Spinal cord (tissue), 10 donors: ENCODE results near the gene AKR1B15. TPM values are rescaled to one million over a fixed set of nuclear protein-coding genes. Genes with fewer than 3 reads are reported as not detected.
"Not testable (repeated sequence)": the region's sequence is repeated elsewhere in the genome, so short reads cannot be mapped to it uniquely, and the experiment has no call there.

Source experiments
- DNase-seq, 6 donors: peaks; one replicate each; pipeline versions ENCODE4 v3.0.0 to v3.0.0-alpha.2; 2013 to 2015; ENCODE audit warnings: low spot score in 6 of 6, low read depth in 4 of 6
- H3K27ac ChIP-seq: one replicate; pipeline ENCODE4 v1.5.1; 2013; ENCODE audit warnings: low read depth, low read length, control low read depth
- H3K27me3 ChIP-seq: one replicate; pipeline ENCODE4 v1.6.1; 2013; ENCODE audit warnings: low read length; ENCODE audit not compliant: control insufficient read depth, insufficient read depth
- H3K36me3 ChIP-seq: one replicate; pipeline ENCODE4 v1.6.1; 2013; ENCODE audit warnings: low read length; ENCODE audit not compliant: control insufficient read depth, insufficient read depth
- H3K4me1 ChIP-seq: one replicate; pipeline ENCODE4 v1.6.1; 2013; ENCODE audit warnings: low read length; ENCODE audit not compliant: control insufficient read depth, insufficient read depth
- H3K4me3 ChIP-seq: one replicate; pipeline ENCODE4 v1.5.1; 2013; ENCODE audit warnings: low read depth, low read length, control low read depth
- H3K9me3 ChIP-seq: one replicate; pipeline ENCODE4 v1.6.1; 2013; ENCODE audit warnings: low read length; ENCODE audit not compliant: control insufficient read depth, insufficient read depth
- WGBS: methylation state at CpG from one replicate; pipeline ENCODE4 v1.1.5; 2013; ENCODE audit warnings: missing lambda C conversion rate; ENCODE audit not compliant: insufficient coverage; 5-methylcytosine and 5-hydroxymethylcytosine counted together
- polyA plus RNA-seq, 2 donors: library from polyadenylated mRNA; unstranded; fragments of 120-200 nt; gene quantifications; one replicate each; pipeline ENCODE4 v1.2.1, GENCODE V29; 2013; ENCODE audit not compliant: insufficient read length in 2 of 2
- total RNA-seq, 2 donors: library from RNA; depleted of rRNA in 1 of 2; stranded (reverse); fragments of 120-200 nt in 1 of 2; fragments of >200 nt in 1 of 2; gene quantifications; one replicate each; pipeline versions ENCODE4 v1.2.3 to v1.2.4, GENCODE V29; 2013 to 2014
- donor health status: healthy.

AKR1B15 gene
- total and polyA plus RNA-seq, 4 donors: 0.17 to 0.25 (median 0.24) TPM; not detected in 1

GRCh38 chr7:134513169-134513752 lies 35.6 kb upstream of the AKR1B15 start:
- H3K4me1 ChIP-seq: no peaks in the 10 kb centered on the region
- peaks cover 2% of the 10 kb centered on the region for H3K27me3 ChIP-seq
- peak in 4 of 6 donors; percentile 12 to 73 (median 36) for DNase-seq
- H3K27ac ChIP-seq: no peak overlapping the region
- H3K4me3 ChIP-seq: no peak overlapping the region
- 62% methylated on average over 9 of the region's 9 CpGs for WGBS
- H3K9me3 ChIP-seq: no peaks in the 10 kb centered on the region
- H3K36me3 ChIP-seq: no peaks in the 10 kb centered on the region

- Histone ChIP-seq H3K9me3 (no peaks in the 10 kb centered on the region), H3K27ac (no peak overlapping the region), H3K4me1 (no peaks in the 10 kb centered on the region), H3K27me3 (peaks cover 2% of the 10 kb centered on the region), H3K36me3 (no peaks in the 10 kb centered on the region), H3K4me3 (no peak overlapping the region)
- WGBS: no CpG with 5 or more reads among the region's 1 CpG
- no peak for DNase-seq
Observed at GRCh38 chr7:134514106-134514505, 34.8 kb upstream of the AKR1B15 start.

DNA sequence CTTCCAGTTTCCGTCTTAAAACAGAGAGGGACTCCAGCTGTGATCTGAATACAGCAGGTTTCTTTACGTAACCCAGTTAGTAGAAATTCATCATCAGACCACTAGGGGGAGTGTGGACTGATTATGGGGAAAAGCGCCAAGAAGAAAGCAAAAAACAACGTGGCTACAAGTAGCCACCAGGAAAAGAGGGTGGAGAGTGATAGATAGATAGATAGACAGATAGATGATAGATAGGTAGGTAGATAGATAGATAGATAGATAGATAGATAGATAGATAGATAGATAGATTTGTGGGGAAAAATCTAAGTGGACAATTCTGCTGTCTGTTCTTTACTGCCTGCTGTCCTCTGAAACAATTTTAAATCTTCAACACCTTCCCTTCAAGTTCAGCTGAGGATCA lies 34.2 kb upstream of the AKR1B15 start:
- Histone ChIP-seq H3K27ac (no peak overlapping the region), H3K27me3 (peaks cover 2% of the 10 kb centered on the region), H3K4me1 (no peaks in the 10 kb centered on the region), H3K36me3 (no peaks in the 10 kb centered on the region), H3K9me3 (no peaks in the 10 kb centered on the region), H3K4me3 (no peak overlapping the region)
- 0% methylated on average over 2 of the region's 4 CpGs for WGBS
- peak in 5 of 6 donors; percentile 47 to 91 (median 67) for DNase-seq

- no peak overlapping the region for H3K4me3 ChIP-seq
- no peak for DNase-seq
- no peaks in the 10 kb centered on the region for H3K9me3 ChIP-seq
- no CpG with 5 or more reads among the region's 6 CpGs for WGBS
- H3K27ac ChIP-seq: no peak overlapping the region
- no peaks in the 10 kb centered on the region for H3K36me3 ChIP-seq
- peaks cover 2% of the 10 kb centered on the region for H3K27me3 ChIP-seq
- H3K4me1 ChIP-seq: no peaks in the 10 kb centered on the region
Observed at GRCh38 chr7:134515569-134516468, 33.1 kb upstream of the AKR1B15 start.

DNA sequence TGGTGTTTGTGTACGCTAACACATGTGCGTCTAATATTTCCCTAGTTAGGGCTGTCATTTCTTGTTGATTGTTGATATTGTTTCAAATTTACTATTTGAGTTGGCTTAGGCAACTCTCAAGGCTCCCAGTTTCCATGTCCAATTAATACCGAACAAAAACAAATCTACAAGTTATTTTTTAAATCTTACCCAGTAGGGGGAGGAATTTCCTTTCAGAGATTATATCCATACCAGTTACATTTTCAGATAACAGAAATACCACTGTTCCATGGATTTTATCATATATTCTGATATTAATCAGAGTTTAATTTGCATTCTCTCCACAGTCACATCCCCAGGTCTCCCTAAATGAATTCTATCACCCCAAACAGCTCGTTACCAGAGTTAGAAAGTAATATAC lies 28.8 kb upstream of the AKR1B15 start:
- H3K9me3 ChIP-seq: no peaks in the 10 kb centered on the region
- no peak for DNase-seq
- no peak overlapping the region for H3K4me3 ChIP-seq
- H3K36me3 ChIP-seq: no peaks in the 10 kb centered on the region
- no peak overlapping the region for H3K27ac ChIP-seq
- no CpG with 5 or more reads among the region's 4 CpGs for WGBS
- H3K27me3 ChIP-seq: peaks cover 2% of the 10 kb centered on the region
- no peaks in the 10 kb centered on the region for H3K4me1 ChIP-seq

DNA sequence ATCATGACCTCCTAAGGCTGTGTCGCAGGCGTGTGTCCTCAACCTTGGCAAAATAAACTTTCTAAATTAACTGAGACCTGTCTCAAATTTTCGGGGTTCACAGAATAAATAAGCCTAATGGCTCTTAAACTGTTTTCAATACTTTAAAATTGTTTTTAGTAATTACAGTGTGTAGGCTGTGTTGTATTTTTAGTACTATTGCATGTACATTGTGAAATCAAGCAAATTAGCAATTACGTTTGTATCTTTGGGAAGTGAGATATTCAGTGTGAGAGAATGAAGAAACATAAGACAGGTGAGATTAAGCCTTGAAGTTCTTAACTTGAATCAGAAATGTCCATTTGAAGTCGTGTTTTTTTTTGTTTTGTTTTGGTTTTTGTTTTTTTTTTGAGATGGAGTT lies 26.3 kb upstream of the AKR1B15 start:
- H3K9me3 ChIP-seq: no peaks in the 10 kb centered on the region
- H3K27me3 ChIP-seq: no peaks in the 10 kb centered on the region
- H3K4me1 ChIP-seq: no peaks in the 10 kb centered on the region
- no peak for DNase-seq
- WGBS: 83% methylated on average over 1 of the region's 5 CpGs
- H3K4me3 ChIP-seq: no peak overlapping the region
- no peaks in the 10 kb centered on the region for H3K36me3 ChIP-seq
- no peak overlapping the region for H3K27ac ChIP-seq

GRCh38 chr7:134525449-134525848 lies 23.5 kb upstream of the AKR1B15 start:
- not testable (repeated sequence) for DNase-seq, H3K36me3 ChIP-seq, H3K4me3 ChIP-seq, H3K9me3 ChIP-seq, H3K27me3 ChIP-seq, H3K4me1 ChIP-seq, H3K27ac ChIP-seq
- 96% methylated on average over 2 of the region's 3 CpGs for WGBS

DNA sequence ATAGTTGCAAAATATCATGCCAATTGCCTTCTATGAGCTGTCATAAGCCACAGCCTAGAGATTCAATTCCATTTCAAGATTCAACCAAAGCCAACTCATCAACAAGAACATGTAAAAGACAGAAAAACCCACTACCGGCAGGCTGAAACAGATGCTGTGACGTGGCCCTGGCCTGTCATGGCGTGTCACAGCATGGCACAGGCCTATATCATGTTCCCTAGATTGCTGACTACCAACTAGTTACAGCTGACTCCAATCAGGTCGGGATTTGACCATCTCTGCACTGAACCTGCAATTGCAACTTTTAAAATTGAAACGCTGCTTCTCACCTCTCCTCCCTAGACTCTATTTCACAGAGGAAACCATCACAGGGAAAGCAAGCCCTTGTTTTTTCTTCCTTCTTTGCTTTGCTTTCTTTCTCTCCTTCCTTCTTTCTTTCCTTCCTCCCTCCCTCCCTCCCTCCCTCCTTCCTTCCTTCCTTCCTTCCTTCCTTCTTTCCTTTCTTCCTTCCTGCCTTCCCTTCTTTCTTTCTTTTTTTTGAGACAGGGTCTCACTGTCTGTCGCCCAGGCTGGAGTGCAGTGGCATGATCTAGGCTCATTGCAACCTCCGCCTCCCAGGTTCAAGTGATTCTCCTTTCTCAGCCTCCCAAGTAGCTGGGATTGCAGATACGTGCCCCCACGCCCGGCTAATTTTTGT lies 22.2 kb upstream of the AKR1B15 start:
- not testable (repeated sequence) for H3K27ac ChIP-seq, H3K4me3 ChIP-seq, H3K27me3 ChIP-seq, H3K9me3 ChIP-seq, H3K4me1 ChIP-seq, DNase-seq, H3K36me3 ChIP-seq
- 79% methylated on average over 5 of the region's 10 CpGs for WGBS

GRCh38 chr7:134527979-134528371 lies 20.9 kb upstream of the AKR1B15 start:
- no peaks in the 10 kb centered on the region for H3K36me3 ChIP-seq
- H3K9me3 ChIP-seq: no peaks in the 10 kb centered on the region
- WGBS: 33% methylated on average over 3 of the region's 4 CpGs
- no peaks in the 10 kb centered on the region for H3K27me3 ChIP-seq
- no peaks in the 10 kb centered on the region for H3K4me1 ChIP-seq
- peak in 1 of 6 donors; percentile 36 for DNase-seq
- no peak overlapping the region for H3K27ac ChIP-seq
- H3K4me3 ChIP-seq: no peak overlapping the region
